HG03045 (cell line): ENCODE measurements around the gene SERPINB1.
A peak's percentile ranks its signal among the peaks of the same experiment; 100 is the strongest.
"Not testable (repeated sequence)": the region's sequence is repeated elsewhere in the genome, so short reads cannot be mapped to it uniquely, and the experiment has no call there.

Experiments used
- ATAC-seq: cut with Tn5 transposase; IDR thresholded peaks from one replicate; pipeline ENCODE4 v1.9.1; 2021; ENCODE audit warnings: mild to moderate bottlenecking, moderate library complexity; ENCODE audit not compliant: unreplicated experiment

SERPINB1 gene

GRCh38 chr6:2866171-2866846 is 24.6 kb upstream of the SERPINB1 start:
- ATAC-seq, result peak; percentile 43

GRCh38 chr6:2865694-2866151 is 24.1 kb upstream of the SERPINB1 start:
- no peak for ATAC-seq

GRCh38 chr6:2865270-2865669 is 23.6 kb upstream of the SERPINB1 start:
- ATAC-seq, result no peak

GRCh38 chr6:2863901-2864300 is 22.2 kb upstream of the SERPINB1 start:
- ATAC-seq, result no peak

- ATAC-seq, result peak; percentile 45
These were observed 21.1 kb upstream of the SERPINB1 start for GRCh38 chr6:2862712-2863181.

GRCh38 chr6:2861822-2862164 is 20.1 kb upstream of the SERPINB1 start:
- ATAC-seq, result no peak

- ATAC-seq, result no peak
These were observed 19.6 kb upstream of the SERPINB1 start for GRCh38 chr6:2861060-2861821.

GRCh38 chr6:2860706-2861059 is 19.0 kb upstream of the SERPINB1 start:
- not testable (repeated sequence) for ATAC-seq

GRCh38 chr6:2859798-2860705 is 18.4 kb upstream of the SERPINB1 start:
- not testable (repeated sequence) for ATAC-seq

- no peak for ATAC-seq
These were observed 17.6 kb upstream of the SERPINB1 start for GRCh38 chr6:2859185-2859700.

- peak; percentile 49 for ATAC-seq
These were observed 16.1 kb upstream of the SERPINB1 start for GRCh38 chr6:2857580-2858337.

GRCh38 chr6:2857185-2857579 is 15.5 kb upstream of the SERPINB1 start:
- no peak for ATAC-seq

- no peak for ATAC-seq
These were observed 13.4 kb upstream of the SERPINB1 start for GRCh38 chr6:2855061-2855519.

- no peak for ATAC-seq
These were observed 12.8 kb upstream of the SERPINB1 start for GRCh38 chr6:2854396-2854982.

GRCh38 chr6:2853769-2854395 is 12.2 kb upstream of the SERPINB1 start:
- no peak for ATAC-seq

GRCh38 chr6:2853378-2853768 is 11.7 kb upstream of the SERPINB1 start:
- ATAC-seq, result not testable (repeated sequence)

- ATAC-seq, result no peak
These were observed 11.3 kb upstream of the SERPINB1 start for GRCh38 chr6:2852921-2853322.

- ATAC-seq, result no peak
These were observed 10.8 kb upstream of the SERPINB1 start for GRCh38 chr6:2852514-2852855.

- ATAC-seq, result no peak
These were observed 10.3 kb upstream of the SERPINB1 start for GRCh38 chr6:2851727-2852513.
